ENCODE results near the gene PHPT1. TPM values are rescaled to one million over a fixed set of nuclear protein-coding genes. Genes with fewer than 3 reads are reported as not detected.
"Not testable (repeated sequence)": the region's sequence is repeated elsewhere in the genome, so short reads cannot be mapped to it uniquely, and the experiment has no call there.

PHPT1 gene
- total and polyA plus RNA-seq, 11 donors, result 225 to 717 (median 266) TPM

DNA sequence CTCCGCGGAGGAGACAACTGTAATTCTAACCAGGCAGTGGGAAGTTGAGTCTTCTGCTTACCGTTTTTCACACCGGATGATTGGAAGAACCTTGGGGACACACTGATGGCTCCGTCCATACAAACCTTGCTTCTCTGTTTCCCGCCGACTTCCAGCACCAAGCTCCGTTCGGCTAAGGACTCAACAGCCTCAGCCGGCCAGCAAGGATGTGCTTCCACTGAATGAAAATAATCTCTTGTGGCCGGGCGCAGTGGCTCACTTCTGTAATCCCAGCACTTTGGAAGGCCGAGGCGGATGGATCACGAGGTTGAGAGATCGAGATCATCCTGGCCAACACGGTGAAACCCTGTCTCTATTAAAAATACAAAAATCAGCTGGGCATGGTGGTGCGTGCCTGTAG, 18.7 kb downstream of the PHPT1 start:
- ATAC-seq (no peak), DNase-seq (no peak)
- WGBS, 4 donors, result 97 to 98% (median 98%) methylated on average over 18 of the region's 18 CpGs
- Histone ChIP-seq H3K9me3 (peaks cover 0 to 6% (median 0%) of the 10 kb centered on the region in 12 donors), H3K4me1 (peaks cover 0 to 27% (median 19%) of the 10 kb centered on the region in 12 donors), H3K27me3 (no peaks in the 10 kb centered on the region), H3K36me3 (peaks cover 0 to 19% (median 10%) of the 10 kb centered on the region in 9 donors), H3K4me3 (peak overlapping the region in 1 of 12 donors; percentile 78), H3K27ac (no peak overlapping the region)
- intact Hi-C loops (cut with DNase I), result loop anchor here in 5 of 10 donors (2.0 to 10.0 kb wide), 4 partner anchors 19 to 74 kb away; partner anchors contain the start of genes FBXW5 (in 3 of the 5) and PHPT1 (in 1 of the 5)
- TF ChIP-seq POLR2A (IDR thresholded peaks at IDR 0.05), result no peak

DNA sequence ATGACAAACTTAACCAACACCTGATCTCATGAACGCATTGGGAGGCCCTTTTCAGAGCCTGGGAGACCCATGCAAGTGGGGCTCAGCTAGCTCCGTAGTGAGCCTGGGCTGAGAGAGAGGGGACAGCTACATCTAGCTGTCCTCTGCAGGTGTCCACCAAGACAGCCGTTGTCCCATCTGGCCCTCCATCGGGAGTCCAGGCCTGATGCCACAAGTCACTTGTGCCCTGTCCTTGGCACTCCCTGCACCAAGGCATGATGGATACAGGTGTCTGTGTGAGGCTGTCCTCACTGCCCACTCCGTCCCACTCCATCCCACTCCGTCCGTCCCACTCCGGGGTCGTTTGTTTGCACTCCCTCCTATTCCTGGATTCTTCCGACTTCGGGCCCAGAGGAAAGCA, 19.4 kb downstream of the PHPT1 start:
- Histone ChIP-seq H3K9me3 (peaks cover 0 to 11% (median 0%) of the 10 kb centered on the region in 12 donors), H3K36me3 (peaks cover 0 to 12% (median 3%) of the 10 kb centered on the region in 9 donors), H3K4me3 (no peak overlapping the region), H3K27me3 (no peaks in the 10 kb centered on the region), H3K27ac (no peak overlapping the region), H3K4me1 (peaks cover 0 to 27% (median 19%) of the 10 kb centered on the region in 12 donors)
- TF ChIP-seq POLR2A (IDR thresholded peaks at IDR 0.05) (no peak), CTCF (IDR thresholded peaks at IDR 0.05) (no peak)
- no peak for DNase-seq
- intact Hi-C loops (cut with DNase I), result loop anchor here in 4 of 10 donors (5.0 to 10.0 kb wide), 2 partner anchors 56 to 74 kb away; partner anchors contain the start of gene FBXW5 (in 3 of the 4)
- WGBS, 4 donors, result 90 to 95% (median 91%) methylated on average over 11 of the region's 11 CpGs
- no peak for ATAC-seq

- not testable (repeated sequence) for H3K4me3 ChIP-seq, H3K27ac ChIP-seq, DNase-seq, ATAC-seq, H3K36me3 ChIP-seq, H3K27me3 ChIP-seq
- 87 to 96% (median 93%) methylated on average over 2 of the region's 2 CpGs for WGBS, 4 donors
- Histone ChIP-seq H3K9me3 (peaks cover 0 to 11% (median 0%) of the 10 kb centered on the region in 12 donors), H3K4me1 (peaks cover 0 to 18% (median 13%) of the 10 kb centered on the region in 12 donors)
- intact Hi-C loops (cut with DNase I), result loop anchor here in 4 of 10 donors (5.0 to 10.0 kb wide), 2 partner anchors 55 to 73 kb away; partner anchors contain the start of gene FBXW5 (in 3 of the 4)
Observed at GRCh38 chr9:136869611-136870010, 20.4 kb downstream of the PHPT1 start.

DNA sequence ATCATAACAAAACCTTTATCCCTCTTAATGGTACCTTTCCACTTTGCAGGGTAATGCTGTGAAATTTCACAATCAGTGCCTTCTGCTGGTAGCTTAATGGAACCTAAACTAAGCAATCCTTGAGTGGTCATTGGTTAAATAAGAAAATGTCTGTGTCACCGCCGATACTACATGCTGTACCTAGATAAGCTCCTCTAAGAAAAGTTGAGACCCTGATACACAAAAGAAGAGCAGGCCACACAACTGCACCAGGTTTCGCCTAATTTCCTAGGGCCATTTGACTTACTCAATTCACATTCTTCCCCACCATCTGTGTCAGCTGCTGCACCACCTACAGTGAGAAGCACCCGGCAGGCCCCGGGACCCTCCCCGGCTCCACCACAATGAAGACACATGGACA, 25.9 kb downstream of the PHPT1 start:
- H3K27me3 ChIP-seq, result no peaks in the 10 kb centered on the region
- H3K4me3 ChIP-seq, result no peak overlapping the region
- H3K9me3 ChIP-seq, result peaks cover 0 to 11% (median 0%) of the 10 kb centered on the region in 12 donors
- no peaks in the 10 kb centered on the region for H3K36me3 ChIP-seq
- H3K27ac ChIP-seq, result no peak overlapping the region
- no peaks in the 10 kb centered on the region for H3K4me1 ChIP-seq
- intact Hi-C loops (cut with DNase I), result no loop called here
- ATAC-seq (no peak), DNase-seq (no peak)
- TF ChIP-seq POLR2A (IDR thresholded peaks at IDR 0.05) (no peak), CTCF (IDR thresholded peaks at IDR 0.05) (no peak)
- 92 to 95% (median 93%) methylated on average over 6 of the region's 6 CpGs for WGBS, 4 donors

DNA sequence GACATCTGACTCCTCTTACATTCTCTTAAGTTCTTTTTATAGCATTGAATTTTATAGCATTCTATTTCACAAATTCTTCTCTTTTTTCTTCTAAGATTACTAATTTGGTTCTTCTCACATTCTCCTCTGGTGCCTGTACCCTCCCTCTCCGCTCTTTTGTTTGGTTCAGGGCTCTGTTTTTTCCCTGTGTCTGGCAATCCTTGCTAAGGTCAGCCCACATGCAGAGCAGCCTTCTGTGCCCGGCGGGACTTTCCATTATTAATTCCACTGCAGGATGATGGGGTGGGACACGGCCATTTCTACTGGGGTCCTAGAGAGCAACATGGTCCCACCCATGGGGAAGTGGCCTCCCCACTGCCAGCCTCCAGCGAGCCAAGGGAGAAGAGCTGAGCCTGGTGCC, 27.3 kb downstream of the PHPT1 start:
- no peaks in the 10 kb centered on the region for H3K36me3 ChIP-seq

More for the DNA sequence above, 27.3 kb downstream of the PHPT1 start:
- H3K9me3 ChIP-seq, result peaks cover 0 to 11% (median 0%) of the 10 kb centered on the region in 12 donors
- H3K27me3 ChIP-seq, result no peaks in the 10 kb centered on the region
- intact Hi-C loops (cut with DNase I), result no loop called here
- H3K4me1 ChIP-seq, result peaks cover 0 to 5% (median 2%) of the 10 kb centered on the region in 12 donors
- H3K4me3 ChIP-seq, result no peak overlapping the region
- WGBS, 4 donors, result 88 to 90% (median 89%) methylated on average over 5 of the region's 5 CpGs
- TF ChIP-seq POLR2A (IDR thresholded peaks at IDR 0.05), result no peak
- no peak for TF ChIP-seq CTCF (IDR thresholded peaks at IDR 0.05)
- ATAC-seq, result no peak
- H3K27ac ChIP-seq, result no peak overlapping the region
- no peak for DNase-seq
